Head of caudate nucleus (tissue), 42 donors: ENCODE results near the gene NLRP12.
A peak's percentile ranks its signal among the peaks of the same experiment; 100 is the strongest.
"Not testable (repeated sequence)": the region's sequence is repeated elsewhere in the genome, so short reads cannot be mapped to it uniquely, and the experiment has no call there.

Experiments
- DNase-seq, 42 donors: peaks; one replicate each; pipeline versions ENCODE4 v3.0.0 to v3.0.0-alpha.2; 2020 to 2021; ENCODE audit warnings: mixed read lengths in 7 of 42
- intact Hi-C: fragments of 100-400 bp; cut with DNase I; formaldehyde crosslinking; loops from one replicate; pipeline ENCODE4 v1.15.0; 2022

The NLRP12 gene

DNA sequence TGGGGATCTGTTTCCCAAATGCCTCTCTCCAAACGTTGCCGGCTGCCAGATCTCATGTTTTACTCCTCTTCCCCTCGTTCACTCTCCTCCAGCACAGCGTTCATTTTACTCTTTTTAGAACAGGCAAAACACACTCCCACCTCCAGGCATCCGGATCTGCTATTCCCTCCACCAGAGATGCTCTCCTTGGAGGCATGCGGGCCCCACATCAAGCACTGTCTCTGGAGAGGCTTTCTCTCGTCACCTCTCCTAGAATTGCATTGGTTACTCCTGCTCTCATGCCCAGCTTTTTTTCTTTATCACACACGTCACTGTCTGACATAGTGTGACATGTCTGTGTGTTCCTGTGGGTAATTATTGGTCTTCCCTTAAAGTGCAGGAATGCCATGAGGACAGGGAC is 23.4 kb upstream of the NLRP12 start:
- peak in 7 of 42 donors; percentile 7 to 53 (median 33) for DNase-seq
- intact Hi-C loops = no loop called here

- no peak for DNase-seq
- intact Hi-C loops = no loop called here
Observed at GRCh38 chr19:53844849-53845246, 20.7 kb upstream of the NLRP12 start.

GRCh38 chr19:53840914-53841313 is 16.8 kb upstream of the NLRP12 start:
- intact Hi-C loops, DNase-seq: not testable (repeated sequence)

GRCh38 chr19:53840241-53840640 is 16.1 kb upstream of the NLRP12 start:
- DNase-seq, intact Hi-C loops: not testable (repeated sequence)

DNA sequence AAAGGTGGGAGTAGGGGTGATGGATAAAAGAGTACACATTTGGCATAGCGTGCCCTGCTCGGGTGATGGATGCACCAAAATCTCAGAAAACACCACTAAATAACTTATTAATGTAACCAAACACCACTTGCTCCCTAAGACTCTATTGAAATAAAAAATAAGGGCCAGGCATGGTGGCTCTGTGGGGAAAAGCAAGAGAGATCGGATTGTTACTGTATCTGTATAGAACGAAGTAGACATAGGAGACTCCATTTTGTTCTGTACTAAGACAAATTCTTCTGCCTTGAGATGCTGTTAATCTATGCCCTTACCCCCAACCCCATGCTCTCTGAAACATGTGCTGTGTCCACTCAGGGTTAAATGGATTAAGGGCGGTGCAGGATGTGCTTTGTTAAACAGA is 14.3 kb upstream of the NLRP12 start:
- DNase-seq, intact Hi-C loops: not testable (repeated sequence)

GRCh38 chr19:53832861-53833260 is 8.7 kb upstream of the NLRP12 start:
- intact Hi-C loops, DNase-seq: not testable (repeated sequence)

GRCh38 chr19:53828531-53828930 is 4.4 kb upstream of the NLRP12 start:
- intact Hi-C loops = no loop called here
- no peak for DNase-seq

DNA sequence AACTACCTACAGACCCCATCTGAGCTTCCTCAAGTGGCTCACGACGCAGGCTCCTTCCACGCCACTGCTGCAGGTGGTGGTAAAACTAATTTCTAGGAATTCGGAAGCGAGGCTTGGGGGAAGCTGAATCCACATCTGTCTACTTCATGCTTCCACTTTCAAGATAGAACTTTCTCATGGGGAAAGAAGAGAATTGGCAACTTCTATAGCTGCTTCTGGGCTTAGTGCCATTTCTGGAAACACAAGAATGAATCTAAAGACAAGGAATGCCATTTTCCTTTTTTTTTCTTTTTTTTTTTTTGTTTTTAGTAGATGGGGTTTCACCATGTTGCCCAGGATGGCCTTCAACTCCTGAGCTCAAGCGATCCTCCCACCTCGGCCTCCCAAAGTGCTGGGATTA is 2.8 kb upstream of the NLRP12 start:
- intact Hi-C loops = no loop called here
- DNase-seq = no peak

DNA sequence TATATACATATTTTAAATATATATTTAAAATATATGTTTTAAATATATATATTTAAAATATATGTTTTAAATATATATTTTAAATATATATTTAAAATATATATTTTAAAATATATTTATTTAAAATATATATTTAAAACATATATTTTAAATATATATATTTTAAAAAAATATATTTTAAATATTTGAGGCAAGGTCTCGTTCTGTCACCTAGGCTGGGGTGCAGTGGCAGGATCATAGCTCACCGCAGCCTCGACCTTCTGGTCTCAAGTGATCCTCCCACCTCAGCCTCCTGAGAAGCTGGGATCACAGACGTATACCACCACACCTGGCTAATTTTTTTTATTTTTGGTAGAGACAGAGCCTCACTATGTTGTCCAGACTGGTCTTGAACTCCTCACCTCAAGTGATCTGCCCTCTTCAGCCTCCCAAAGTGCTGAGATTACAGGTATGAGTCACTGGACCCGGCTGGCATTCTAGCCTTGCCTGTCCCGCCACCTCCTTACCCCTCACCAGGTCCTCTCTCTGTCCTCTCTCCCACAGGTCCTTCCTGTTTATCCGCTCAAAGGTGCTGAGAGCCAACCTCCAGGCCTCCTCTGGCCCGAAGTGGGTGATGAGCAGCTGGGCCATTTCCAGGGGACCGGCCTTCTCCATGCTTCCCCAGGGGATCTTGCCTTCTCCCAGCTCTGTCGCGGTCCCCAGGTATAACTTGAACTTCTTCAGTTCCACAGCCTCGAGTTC is 564 bp downstream of the NLRP12 start:
- intact Hi-C loops = no loop called here

GRCh38 chr19:53819861-53820260 is 4.3 kb downstream of the NLRP12 start:
- intact Hi-C loops = no loop called here
- no peak for DNase-seq

More for the DNA sequence above, 564 bp downstream of the NLRP12 start:
- no peak for DNase-seq

GRCh38 chr19:53818756-53819155 is 5.4 kb downstream of the NLRP12 start:
- intact Hi-C loops = no loop called here
- peak in 22 of 42 donors; percentile 8 to 65 (median 26) for DNase-seq

DNA sequence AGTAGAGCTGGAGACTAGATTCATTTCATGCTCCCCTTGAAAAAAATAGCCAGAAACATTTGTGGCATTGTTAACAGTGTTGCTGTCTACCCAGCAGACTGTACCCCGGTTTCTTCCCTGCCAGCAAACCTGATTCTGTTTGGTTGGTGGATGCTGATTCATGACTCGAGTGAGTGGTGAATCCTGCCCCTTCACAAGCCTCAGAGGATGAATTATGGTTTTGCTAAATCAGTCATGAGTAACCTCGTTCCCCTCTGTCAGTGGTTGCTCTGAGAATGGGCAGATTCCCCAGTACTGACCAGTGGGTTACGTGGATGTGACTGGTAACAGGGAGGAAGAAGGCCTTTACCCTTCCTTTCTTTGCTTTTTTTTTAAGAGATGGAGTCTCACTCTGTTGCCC is 10.1 kb downstream of the NLRP12 start:
- no peak for DNase-seq
- intact Hi-C loops = no loop called here

GRCh38 chr19:53812335-53812734 is 11.8 kb downstream of the NLRP12 start:
- intact Hi-C loops = no loop called here
- peak in 6 of 42 donors; percentile 5 to 21 (median 8) for DNase-seq

- intact Hi-C loops = no loop called here
- no peak for DNase-seq
Observed at GRCh38 chr19:53810891-53811290, 13.2 kb downstream of the NLRP12 start.

DNA sequence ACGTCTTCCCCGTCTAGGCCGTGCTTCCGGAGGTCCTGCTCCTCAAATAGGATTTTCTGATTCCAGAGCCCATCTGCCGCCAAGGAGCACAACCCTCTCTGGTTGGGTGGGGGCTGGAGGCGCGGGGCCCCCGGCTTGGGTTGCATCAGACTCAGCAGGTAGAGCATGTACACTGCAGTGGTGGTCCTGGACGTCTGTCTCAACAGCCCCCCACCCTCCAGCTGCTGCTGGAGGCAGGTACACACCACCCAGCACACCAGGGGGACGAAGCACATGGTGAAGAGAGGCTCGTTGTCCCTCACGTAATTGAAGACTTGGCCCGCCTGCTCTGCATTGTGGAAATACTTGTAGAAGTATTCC is 13.9 kb downstream of the NLRP12 start:
- DNase-seq = no peak
- intact Hi-C loops = no loop called here

- DNase-seq = no peak
- intact Hi-C loops = loop anchor here (10.0 kb wide), 1 partner anchor 215 kb away; no protein-coding TSS in a partner anchor
Observed at GRCh38 chr19:53809518-53810186, 14.5 kb downstream of the NLRP12 start.

DNA sequence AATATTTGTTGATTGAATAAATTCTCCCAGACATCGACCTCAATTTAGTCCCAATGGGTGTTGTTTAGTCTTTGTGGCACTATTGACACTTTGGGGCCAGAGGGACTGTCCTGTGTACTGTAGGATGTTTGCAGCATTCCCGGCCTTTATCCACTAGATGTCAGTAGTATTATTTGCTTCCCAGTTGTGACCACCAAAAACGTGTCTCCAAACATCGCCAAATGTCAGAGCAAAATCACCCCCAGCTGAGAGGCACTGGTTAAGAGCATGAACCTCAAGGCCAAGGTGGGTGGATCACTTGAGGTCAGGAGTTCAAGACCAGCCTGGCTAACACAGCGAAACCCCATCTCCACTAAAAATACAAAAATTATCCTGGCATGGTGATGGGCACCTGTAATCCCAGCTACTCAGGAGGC is 15.4 kb downstream of the NLRP12 start:
- peak in 7 of 42 donors; percentile 3 to 54 (median 16) for DNase-seq
- intact Hi-C loops = loop anchor here (10.0 kb wide), 1 partner anchor 216 kb away; no protein-coding TSS in a partner anchor

- no peak for DNase-seq
- intact Hi-C loops = loop anchor here (10.0 kb wide), 1 partner anchor 224 kb away; no protein-coding TSS in a partner anchor
Observed at GRCh38 chr19:53801257-53801656, 22.9 kb downstream of the NLRP12 start.

- no peak for DNase-seq
Observed at GRCh38 chr19:53795019-53795418, 29.1 kb downstream of the NLRP12 start.

DNA sequence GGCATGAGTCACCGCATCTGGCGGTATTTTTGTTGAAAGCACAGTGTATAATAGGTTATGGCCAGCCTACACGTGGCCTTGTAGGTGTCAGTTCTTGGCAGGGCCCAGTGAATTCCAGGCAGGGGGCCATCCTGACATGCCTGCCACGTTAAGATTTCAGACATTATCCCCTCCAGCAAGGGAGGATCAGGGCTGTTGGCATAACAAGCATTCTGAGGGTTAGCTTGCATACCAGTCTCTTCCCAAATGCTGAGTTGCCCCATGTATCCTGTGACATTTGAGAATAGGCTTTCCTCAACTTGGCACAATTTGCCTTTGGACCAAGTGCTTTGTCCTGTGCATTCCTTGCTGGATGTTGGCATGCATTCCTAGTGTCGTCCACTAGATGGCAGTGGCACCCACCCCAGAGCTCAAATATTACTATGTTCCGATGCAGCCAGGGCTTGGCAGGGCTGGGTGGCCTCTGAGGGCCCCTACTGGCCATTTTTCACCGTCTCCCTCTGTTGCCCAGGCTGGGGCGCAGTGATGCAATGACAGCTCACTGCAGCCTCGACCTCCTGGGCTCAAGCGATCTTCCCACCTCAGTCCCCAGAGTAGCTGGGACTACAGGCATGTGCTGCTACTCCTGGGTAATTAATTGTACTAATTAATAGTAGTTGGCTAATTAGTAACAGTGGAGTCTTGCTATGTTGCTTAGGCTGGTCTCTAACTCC is 31.2 kb downstream of the NLRP12 start:
- DNase-seq = peak; percentile 57 to 93 (median 85)
- intact Hi-C loops = no loop called here

More at GRCh38 chr19:53795019-53795418, 29.1 kb downstream of the NLRP12 start:
- intact Hi-C loops = no loop called here
